Hindlimb muscle (tissue), 1 donor: ENCODE results near the gene SLC35A2. TPM values are rescaled to one million over a fixed set of nuclear protein-coding genes. Genes with fewer than 3 reads are reported as not detected.

ENCODE experiments used
- DNase-seq: peaks from one replicate; pipeline ENCODE4 v3.0.0-alpha.2; 2013
- polyA plus RNA-seq: library from polyadenylated mRNA; unstranded; fragments of 120-200 nt; gene quantifications from one replicate; pipeline ENCODE4 v1.2.1, GENCODE V29; 2013; ENCODE audit not compliant: insufficient read length

The SLC35A2 gene
- polyA plus RNA-seq, 1 donor, result 16.4 TPM

DNA sequence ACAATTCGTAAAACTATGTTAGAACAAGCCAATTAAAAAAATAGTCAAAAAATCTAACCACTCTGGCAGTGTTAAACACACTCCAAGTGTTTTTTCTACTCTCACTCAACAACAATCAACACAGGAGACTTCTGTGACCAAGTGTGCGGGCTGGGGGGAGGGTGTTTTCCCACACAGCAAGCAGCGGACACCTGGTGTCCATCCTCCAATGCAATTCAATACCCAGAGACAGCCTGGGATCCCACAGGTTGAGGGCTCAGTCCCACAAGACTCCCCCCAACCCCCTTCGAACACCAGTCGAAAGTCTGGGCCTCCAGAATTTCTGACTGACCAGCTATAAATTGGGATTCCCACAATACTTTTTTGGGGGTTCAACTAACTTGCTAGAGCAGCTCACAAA is 15.7 kb upstream of the SLC35A2 start:
- no peak for DNase-seq

DNA sequence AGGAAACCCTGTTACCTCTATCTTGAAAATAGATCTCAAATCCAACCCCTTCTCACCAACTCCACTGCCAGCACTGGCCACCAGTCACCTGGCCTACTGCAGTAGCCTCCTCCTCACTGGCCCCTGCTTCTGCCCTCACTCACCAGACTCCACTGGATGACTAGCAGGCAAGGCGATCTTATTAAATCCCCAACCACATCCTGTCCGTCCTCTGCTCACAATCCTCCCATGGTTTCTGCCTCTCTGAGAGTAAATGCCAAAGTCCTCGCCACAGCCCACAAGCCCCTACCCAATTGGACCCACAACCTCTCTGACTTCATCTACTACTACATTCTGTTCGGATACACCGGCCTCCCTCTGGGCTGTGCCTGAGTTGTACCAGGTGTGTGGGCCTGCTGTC is 12.8 kb upstream of the SLC35A2 start:
- DNase-seq, result no peak

DNA sequence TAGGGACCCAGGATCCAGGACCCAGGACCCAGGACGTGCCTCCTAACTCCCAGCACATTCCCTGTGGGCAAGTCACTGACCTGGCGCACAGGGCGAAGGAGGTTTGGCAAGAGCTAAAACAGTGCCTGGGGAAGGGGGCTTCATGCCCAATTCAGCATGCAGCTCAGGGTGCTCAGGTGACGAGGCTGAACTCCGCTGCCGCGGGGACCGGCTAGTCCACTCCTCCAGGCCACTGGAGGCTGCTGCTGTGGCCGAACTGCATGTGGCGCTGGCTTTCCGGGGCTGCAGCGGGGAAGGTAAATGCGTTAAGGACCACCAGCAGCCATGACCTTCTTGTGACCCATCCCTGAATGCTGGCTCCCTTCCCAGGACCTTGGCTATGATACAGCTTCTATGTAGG is 12.3 kb upstream of the SLC35A2 start:
- no peak for DNase-seq

DNA sequence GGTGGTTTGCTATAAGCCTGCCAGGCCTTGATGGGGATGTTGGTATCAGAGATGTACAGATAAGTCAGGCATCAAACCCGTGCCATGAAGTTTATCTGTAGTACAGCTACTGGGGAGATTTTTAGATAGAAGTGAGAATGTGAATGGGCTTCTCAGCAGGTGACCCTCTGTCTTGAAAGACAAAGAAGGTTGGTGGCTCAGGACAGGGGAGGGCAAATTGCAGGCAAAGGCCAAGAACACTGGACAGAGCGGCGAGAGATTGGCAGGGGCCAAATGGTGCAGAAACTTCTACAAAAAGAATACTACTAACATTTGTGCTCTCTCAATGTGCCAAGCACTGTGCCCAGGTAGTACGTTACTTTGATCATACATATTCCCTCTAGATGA is 9.3 kb upstream of the SLC35A2 start:
- no peak for DNase-seq

DNA sequence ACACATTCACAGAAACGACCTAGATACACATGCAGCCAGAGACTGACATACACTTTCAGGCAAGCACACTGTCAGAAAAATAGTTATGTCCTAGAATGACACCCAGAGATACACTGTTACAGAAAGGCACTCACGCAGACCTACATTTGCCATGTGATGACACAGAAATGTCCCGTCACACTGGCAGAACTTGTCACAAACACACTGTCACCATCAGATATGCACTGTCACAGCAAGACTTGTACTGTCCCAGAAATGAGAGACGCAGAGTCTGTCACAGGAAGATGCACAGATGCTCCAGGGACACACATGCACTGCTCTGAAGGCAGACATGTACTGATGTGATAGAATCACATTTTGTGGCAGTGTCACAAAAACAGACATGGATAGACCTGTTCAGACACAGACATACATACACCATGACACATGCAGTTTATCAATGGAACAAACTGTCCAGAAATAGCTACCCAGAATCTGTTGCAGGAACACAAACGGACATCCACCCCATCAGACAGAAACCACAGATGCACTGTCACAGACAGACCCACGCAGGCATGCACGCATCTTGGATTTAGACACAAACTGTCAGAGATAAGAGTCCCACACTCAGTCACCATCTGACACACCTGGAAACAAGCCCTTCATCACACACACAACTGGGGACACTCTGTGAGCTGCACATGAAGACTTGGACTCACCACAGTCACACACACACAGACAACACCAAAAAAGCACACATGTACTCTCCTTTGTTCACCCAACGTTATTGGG is 8.7 kb upstream of the SLC35A2 start:
- no peak for DNase-seq

DNA sequence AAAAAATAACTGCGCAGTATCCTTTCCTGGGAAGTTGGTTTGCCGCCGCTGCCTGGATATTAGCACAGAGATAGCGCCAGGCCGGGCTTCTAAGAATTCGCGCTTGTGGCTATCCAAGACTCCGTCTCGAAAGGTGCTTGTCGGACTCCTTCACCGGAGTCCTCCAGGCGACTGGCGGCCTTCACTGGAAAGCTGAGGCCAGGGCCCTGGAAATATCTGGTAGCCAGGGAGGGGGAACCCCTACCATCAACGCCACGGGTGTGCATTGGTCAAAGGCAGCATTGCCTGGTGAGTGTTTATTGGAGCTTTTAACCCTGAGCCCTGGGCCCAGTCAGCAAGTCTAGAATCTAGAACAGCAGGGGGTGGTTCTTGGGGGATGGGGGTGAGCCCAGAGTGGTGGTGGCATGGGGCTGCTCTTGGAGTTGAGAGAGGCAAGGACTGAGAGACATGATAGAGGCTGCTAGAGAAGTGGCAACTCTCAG is 8.0 kb upstream of the SLC35A2 start:
- no peak for DNase-seq

DNA sequence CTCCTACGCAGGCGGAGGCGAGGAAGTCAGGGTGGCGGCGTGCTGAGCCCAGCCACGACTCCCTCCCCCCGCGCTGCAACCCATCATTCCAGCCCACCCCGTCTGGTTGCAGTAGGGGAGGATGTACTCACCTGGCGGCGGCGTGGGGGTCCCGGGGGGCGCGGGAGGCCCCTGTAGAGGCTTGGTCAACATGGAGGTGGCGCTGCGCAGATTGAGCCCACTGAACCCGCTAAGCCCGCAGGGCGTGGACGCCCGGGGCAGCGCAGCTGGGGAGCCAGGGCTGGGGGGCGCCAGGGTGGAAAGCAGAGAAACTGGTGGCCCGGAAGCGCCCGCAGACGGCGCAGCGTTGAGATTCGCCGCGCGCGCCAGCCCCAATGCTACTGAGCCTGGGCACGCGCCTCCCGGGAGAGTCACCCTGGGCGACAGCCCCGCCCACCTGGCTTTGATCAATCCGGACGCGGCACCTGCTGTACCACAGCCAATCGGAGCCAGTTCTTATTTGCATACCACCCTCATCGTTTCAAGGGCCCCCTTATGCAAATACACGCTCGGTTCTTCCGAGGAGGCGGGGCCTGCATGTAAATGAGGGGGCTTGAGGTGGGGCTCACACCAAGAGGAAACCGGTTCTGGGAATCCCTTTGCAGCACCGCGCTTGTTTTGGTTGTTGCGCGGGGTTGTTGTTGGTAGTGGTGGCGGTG is 7.3 kb upstream of the SLC35A2 start, which contains the start of gene PIM2:
Gene PIM2, minus strand, starts transcription at position 382 of the 698 bp plus-strand sequence. Its CDS starts 190 bp downstream, at position 192.
- peak; percentile 47 for DNase-seq

DNA sequence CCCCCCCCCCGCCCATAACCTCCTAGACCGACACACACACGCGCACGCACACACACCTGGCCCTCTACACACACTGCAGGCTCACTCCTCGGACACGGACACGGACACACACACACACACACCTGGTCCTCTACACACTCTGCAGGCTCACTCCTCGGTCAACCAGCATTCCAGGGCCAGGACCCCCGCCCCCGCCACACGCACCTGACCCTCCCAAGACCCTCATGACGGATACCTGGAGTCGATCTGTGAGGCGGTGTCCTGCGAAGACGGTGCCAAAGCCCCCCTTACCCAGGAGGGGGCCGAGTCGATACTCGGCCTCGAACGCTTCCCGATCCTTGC is 6.8 kb upstream of the SLC35A2 start:
- no peak for DNase-seq

DNA sequence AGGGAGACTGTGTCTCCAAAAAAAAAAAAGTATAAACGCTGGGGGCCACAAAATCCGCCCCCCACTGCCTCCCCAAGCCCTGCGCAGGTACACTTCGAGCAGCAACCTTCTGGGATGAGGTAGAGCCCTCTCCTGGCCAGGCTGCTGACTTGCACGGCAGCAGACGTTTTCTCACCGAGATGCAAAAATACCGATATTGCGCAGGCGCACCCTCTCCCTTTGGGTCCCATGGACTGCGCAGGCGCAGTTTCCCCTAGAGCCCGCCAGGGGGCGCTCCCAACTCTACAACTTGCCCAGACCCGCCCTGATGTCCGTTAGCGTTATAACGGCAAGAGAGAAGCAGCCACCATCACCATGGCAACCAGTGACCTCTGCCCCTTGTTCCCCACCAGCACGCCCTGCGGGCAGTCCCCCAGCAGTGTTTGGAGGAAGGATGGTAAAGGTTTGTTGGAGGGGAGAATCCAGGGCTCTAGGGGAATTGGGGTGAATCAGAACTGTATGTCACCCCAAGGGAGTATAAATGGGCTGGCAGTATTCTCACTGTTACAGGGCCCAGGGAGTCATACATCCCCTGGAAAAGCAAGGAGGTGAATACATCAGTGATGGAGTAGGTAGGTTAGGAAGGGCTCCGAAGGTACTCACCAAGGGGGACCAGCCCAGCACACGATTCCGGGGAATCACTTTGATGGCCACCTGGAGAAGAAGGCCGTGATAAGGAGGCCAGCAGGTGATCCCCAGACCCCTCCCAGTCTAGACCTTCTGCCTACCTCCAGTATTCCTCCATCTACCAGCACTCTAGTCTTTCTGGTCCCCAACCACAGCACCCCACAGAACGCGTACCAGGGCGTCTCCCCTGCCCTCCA is 5.9 kb upstream of the SLC35A2 start:
- DNase-seq, result peak; percentile 85

DNA sequence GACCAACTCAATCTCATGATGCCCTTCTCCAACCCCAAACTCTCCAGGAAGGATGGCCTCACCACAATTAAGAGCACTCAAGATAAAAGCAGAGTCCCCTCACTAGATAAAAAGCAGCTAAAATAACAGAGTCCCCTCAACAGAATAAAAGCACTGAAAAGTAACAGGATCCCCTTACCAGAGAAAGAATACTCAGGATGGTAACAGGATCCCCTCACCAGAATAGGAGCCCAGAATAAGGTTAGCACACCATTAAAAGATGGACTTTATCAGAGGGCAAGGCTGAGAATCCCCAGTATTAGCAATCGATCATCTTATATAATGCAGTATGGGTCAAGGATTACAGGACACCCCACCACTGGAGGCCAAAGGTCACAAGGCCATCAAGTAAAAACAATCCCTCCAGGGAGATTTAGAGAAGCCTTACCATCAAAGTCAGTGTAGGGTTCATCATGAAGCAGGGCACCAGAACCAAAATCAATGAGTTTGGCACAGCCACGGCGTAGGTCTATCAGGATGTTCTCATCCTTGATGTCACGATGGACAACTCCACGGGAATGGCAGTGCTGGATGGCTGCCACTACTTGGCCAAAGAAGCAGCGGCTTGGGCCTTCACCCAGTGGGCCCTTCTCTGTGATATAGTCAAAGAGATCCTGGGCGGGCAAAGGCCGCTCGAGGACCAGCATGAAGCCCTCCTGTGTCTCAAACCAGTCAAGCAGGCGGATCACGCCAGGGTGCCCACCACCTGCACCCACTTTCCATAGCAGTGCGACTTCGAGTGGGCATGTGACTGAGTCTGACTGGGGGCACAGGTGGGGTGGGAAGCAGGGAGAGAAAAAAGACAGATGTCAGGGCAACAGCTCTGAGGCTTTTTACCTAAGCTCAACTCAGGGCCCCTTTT is 3.4 kb upstream of the SLC35A2 start:
- no peak for DNase-seq

DNA sequence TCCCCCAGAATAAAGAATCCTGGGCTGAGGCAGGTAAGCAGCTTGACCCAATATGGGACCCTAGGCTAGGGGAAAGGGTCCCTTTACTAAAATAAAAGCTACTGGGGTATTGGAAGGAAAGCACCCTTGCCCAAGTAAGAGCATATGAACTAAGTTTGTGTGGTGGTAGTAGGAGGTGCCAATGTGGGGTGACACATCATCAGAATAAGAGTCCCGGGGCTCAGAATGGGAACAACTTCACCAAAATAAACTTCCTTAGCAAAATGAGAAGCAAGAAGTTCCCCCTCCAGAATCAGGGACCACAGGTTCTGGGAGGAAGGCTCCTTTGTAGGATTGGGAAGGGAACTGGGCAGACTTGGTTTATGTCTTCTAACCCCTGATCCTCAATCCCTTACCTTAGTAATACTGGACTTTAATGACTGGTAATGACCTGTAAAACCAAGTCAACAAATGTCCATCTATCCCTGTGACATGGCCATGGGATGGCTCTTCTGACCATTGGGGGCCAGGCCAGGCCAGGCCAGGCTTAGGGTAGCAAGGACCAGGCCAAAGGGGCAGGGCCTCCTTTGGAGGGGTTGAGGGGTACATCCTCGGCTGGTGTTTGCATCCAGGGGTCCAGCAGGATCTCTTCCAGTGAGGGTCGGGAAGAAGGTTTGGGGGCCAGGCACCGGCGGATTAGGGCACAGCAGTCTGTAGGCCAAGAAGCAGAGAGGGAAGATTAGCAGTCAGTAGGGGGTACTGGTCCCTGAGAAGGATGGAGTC is 2.3 kb upstream of the SLC35A2 start:
- no peak for DNase-seq

DNA sequence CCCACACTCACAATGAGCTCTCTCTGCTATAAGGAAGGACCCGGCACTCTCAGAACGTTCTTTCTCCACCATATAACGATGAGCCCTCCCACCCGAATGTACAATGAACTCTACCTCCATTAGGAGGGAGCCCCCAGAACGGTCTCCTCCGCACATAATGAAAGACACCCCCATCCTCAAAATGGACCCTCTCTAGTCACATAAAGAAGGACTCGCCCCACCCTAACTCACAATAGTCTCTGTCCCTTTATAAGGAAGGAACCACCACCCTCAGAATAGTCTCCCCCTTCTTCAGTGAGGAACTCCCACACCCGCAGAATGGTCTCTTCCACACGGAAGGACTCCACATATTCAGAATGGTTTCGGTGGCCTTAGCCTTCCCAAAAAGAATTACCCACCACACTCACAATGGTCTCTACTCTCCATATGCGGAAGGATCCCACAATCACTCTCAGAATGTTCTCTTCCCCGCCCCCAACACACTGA is 477 bp downstream of the SLC35A2 start:
- no peak for DNase-seq

DNA sequence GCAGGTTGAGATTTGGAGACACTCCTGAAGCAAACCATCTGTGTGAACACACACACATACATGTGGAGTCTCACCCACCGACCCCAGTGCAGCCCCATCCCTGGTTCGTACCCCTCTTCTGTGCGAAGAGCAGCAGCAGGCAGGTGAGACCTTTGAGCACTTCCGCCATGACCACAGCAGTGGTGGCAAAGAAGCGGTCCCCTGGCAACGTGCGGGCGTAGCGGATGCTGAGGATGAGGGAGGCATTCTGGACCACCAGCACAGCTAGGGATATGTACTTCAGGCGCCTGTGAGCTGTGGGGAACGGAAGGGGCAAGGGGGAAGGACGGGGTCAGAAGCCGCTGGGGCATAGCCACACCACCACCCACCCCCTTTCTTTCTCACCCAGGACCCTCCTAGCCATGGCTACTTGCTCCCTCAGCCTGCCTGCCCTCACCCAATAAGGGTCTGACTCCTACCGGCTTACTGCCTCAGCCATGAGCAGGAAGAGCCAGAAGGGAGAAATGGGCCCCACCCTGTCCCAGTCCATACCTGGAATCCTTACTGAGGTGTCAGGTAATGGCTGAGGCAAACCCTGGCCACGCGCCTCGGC is 1.6 kb downstream of the SLC35A2 start:
- DNase-seq, result no peak

DNA sequence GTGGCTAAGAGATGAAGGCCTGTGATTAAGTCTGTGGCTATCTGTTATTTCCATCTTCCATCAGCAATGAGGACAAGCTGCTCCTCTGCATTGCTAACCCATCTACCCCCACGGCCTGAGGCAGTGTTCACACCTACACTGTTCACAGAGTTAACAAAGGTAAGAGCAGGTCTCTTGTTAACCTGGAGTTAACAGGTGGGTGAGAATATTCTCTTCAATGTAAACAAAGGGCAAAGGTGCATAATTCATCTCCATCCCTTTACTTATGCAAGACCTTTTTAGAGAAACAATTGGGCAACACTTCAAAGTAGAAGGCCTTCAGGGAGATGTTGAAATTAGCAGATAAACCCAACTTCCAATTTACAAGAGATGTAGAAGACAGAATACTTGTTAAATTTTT is 2.8 kb downstream of the SLC35A2 start:
- DNase-seq, result no peak

DNA sequence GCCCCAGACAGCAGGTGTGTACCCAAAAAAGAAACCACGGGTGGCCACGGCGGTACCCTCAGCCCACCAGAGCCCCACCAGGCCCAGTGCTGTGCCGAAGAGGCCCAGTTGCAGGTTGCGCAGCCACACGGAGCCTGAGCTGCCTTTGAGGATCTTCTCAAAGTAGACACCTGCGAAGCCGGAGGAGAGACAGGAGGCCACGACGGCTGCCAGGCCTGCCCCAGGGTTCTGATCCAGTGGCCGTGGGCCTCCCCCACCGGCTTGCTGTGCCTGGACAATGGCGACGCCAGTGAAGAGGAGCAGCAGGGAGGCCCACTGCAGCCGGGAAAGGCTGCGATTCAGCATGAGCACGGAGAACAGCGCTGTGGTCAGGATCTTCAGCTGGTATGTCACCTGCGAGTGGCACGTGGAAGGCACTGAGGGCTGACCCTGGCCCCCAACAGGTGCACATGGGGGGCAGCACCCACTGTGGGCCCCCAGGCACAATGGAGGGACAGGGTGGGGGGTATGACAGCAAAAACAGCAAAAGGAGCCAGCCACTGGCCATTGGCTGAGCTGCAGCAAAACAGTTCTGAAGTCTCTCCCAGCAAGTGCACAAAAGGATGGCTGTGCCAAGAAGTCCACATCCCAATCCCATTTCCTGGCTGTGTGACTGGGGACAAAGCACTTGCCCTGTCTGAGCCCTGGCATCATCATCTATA is 6.2 kb downstream of the SLC35A2 start:
- no peak for DNase-seq

DNA sequence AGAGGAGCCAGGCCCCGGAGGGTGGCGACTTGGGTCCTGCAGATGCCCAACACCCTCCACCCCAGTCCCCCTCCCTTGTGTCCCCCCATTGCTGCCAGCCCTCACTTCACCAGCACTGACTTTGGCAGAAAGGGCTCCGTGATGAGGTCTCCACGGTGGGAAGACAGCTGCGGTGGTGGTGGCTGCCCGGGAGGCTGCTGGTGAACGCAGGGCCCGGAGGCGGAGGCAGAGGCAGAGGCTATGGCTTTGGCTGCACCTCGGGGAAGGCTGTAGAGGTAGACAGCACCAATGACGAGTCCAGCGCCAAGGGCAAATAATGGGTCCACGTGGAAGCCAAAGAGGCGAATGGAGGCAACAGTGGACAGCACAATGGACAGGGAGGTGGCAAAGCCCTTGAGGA is 6.8 kb downstream of the SLC35A2 start:
- no peak for DNase-seq

DNA sequence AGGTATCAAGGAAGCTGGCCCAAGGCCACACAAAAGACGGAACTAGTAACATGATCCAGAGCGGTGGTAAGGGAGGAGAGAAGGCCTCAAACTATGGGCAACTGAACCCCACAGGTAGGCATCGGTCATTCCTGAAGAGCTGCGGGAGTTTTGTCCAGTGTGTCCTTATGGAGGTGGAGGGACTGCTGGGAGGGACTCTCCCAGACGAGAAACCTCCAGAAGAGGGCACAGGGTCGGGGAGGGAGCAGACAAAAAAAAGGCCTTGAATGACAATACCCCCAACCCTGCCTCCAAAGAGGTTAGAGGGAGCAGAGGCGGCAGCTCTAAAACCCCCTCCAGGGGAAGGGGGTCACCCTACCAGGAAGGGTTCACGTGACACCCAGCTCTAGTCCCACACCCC is 7.3 kb downstream of the SLC35A2 start:
- no peak for DNase-seq

DNA sequence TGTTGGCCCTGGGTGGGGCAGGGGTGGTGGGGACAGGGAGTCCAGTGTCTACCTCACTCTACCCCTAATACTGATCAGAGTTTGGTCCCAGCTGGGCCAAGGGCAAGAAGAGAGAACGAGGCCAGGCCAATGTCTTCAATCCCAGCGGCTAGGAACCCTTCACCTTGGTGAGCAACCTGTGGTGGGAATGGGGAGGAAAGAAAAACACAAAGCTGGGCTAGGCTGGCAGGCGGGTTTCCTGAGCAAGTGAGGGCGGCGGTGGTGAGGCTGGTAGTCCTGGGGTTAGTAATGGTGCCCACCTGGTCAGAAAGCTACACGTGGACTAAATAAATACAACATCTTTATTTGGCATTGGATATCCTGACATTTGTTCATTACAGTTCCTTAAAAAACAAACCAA is 8.2 kb downstream of the SLC35A2 start:
- no peak for DNase-seq

DNA sequence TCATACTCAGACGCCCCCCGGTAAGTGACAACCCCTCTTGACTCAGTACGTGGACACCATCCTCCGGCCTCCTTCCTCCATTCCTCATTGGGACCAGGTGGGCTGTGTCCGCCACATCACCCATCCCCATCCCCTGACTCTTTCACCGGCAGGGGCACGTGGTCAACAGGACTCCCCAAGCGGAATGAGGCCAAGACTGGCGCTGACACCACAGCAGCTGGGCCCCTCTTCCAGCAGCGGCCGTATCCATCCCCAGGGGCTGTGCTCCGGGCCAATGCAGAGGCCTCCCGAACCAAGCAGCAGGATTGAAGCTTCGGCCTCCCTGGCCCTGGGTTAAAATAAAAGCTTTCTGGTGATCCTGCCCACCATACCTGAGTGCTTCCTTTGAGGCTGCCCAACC is 8.7 kb downstream of the SLC35A2 start:
- no peak for DNase-seq

DNA sequence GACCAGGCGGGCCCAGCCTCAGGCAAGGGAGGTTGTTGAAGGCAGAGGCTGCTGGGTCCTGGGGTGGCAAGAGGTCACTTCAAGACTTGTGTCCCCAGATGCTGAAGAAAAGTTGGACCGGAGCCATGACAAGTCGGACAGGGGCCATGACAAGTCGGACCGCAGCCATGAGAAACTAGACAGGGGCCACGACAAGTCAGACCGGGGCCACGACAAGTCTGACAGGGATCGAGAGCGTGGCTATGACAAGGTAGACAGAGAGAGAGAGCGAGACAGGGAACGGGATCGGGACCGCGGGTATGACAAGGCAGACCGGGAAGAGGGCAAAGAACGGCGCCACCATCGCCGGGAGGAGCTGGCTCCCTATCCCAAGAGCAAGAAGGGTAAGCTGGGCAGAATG is 9.3 kb downstream of the SLC35A2 start:
- no peak for DNase-seq
